HG03196 (cell line): ENCODE measurements around the gene LRRC71.
"Not testable (repeated sequence)": the region's sequence is repeated elsewhere in the genome, so short reads cannot be mapped to it uniquely, and the experiment has no call there.

Experiments
- ATAC-seq: cut with Tn5 transposase; IDR thresholded peaks from one replicate; pipeline ENCODE4 v1.9.1; 2021; ENCODE audit not compliant: unreplicated experiment

The LRRC71 gene

DNA sequence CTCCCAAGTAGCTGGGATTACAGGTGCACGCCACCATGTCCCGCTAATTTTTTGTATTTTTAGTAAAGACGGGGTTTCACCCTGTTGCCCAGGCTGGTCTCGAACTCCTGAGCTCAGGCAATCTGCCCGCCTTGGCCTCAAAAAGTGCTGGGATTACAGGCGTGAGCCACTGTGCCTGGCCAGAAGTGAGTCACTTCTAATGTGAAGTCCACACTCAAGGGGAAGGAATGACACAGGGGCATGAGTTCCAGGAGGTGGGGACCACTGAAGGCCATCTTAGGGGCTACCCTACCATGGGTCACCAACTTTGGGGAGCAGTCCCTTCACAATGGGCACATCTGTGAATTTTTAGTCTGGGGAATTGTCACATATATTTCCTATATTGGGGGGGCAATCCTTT is 6.3 kb downstream of the LRRC71 start:
- ATAC-seq, result not testable (repeated sequence)

DNA sequence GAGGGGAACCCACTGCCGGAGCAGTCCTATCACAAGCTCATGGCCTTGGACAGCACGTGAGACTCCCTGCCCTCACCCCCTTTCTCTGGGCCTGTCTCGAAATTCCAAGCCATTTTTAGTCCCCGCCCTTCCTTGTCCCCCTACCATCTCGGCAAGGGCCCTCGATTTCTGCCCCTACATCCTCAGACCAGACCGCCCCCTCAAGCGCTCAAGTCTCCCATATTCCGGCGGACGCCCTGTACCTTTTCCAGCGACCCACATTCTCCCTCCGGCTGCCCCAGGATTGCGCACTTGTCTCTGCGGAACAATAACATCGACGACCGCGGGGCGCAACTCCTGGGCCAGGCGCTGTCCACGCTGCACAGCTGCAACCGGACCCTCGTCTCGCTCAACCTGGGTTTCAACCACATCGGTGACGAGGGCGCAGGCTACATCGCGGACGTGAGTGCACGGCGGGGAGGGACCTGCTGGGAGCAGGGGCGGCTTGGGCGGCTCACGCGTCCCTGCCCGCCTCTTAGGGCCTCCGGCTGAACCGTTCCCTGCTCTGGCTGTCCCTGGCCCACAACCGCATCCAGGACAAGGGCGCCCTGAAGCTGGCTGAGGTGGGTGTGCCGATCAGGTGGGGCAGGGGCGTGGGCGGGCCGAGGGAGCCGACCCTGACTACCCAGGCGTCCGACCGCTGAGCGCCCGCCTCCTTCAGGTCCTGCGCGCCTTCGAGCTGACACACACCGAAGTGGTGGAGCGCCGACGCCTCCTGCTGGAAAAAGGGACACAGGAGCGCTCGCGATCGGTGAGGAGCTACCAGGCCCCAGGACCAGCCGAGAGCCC is 7.0 kb downstream of the LRRC71 start:
- no peak for ATAC-seq

DNA sequence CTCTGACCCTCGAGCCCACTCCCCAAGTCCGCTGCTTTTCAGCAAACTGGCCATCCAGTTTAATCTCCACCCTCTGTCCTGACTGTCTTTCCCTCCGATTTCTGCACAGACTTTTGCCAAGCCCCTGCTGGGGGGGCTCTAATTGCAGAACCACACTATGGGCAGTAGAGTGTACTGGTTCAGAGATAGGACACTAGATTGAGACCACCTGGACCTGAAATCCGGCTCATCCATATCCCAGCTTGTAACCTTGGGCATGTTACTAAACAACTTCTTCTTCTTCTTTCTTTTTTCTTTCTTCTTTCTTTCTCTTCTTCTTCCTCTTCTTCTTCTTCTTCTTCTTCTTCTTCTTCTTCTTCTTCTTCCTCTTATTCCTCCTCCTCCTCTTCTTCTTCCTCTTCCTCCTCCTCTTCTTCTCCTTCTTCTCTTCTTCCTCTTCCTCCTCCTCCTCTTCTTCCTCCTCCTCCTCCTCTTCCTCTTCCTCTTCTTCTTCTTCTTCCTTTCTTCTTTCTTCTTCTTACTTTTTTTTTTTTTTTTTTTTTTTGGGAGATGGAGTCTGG is 7.7 kb downstream of the LRRC71 start:
- ATAC-seq, result no peak

DNA sequence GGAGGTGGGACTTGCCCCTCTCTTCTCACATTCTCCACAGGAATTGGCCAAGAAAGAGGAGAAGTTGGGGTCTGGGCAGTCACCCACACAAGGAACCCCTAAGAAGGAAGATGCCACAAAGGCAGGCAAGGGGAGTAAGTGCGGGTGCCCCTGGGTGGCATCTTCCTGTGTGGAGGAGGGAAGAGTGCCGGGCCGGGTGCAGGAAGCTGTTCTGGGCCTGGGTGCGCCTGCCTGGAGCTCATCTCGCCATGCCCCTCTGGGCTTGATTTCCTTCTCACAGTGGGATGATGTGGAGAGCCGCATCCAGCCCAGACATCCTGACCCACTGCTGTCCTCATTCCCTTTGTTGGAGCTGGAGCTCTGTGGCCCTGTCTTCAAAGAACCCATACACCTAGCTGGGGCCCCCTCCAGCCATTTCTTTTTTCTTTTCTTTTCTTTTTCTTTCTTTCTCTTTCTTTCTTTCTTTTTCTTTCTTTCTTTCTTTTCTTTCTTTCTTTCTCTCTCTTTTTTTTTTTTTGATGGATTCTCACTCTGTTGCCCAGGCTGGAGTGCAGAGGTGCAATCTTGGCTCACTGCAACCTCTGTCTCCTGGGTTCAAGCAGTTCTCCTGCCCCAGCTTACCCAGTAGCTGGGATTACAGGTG is 9.3 kb downstream of the LRRC71 start:
- ATAC-seq, result no peak

DNA sequence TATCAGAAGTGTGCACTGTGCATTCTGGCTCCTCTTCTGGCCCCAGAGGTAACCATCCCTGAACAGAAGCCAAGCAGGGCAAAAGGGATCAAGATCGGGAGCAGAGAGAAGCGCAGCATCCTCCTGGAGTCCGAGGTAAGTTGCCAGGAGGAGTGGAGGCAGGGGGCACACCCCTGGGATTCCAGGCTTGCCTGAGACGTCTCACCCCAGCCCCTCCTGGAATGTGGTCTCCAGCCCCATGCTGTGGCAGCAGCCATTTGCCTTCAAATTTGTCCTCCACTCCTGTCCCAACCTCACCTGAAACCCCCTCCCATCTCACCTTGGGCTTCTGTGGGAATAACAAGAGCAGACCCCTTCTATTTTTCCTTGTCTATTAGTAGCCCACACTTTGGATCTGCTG is 10.1 kb downstream of the LRRC71 start:
- no peak for ATAC-seq

DNA sequence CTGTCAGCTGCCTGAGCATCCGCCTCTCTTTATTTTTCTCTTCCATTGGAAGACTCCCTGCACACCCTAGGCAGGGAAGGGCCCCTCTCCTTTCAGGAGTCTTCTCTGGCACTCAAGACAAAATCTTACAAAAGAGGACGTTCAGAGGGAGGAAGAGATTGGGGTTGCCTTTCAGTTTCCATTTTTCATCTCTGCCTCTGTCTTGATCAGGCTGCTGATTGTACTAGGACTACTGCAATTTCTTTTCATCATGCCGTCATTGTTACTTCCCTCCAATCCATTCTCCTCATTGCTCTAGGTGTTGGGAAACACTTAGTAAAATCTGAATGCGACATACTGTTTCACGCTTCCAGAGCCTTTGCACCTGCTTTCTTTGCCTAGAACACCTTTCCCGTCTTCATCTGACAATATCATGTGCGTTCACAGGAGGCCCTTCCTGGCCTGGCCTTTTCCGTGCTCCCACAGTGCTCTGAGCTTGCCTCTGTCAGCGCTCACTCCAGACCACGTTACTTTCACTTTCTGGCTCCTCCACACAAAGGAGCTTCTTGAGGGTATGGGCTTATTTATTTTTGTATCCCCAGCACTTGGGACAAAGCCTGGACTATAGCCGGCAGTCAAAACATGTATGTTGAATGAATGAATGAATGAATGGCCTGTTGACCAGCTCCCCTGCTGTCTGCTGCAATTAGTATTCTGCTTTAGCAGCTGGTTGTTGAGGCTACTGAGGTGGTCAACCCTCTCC is 10.9 kb downstream of the LRRC71 start:
- no peak for ATAC-seq

DNA sequence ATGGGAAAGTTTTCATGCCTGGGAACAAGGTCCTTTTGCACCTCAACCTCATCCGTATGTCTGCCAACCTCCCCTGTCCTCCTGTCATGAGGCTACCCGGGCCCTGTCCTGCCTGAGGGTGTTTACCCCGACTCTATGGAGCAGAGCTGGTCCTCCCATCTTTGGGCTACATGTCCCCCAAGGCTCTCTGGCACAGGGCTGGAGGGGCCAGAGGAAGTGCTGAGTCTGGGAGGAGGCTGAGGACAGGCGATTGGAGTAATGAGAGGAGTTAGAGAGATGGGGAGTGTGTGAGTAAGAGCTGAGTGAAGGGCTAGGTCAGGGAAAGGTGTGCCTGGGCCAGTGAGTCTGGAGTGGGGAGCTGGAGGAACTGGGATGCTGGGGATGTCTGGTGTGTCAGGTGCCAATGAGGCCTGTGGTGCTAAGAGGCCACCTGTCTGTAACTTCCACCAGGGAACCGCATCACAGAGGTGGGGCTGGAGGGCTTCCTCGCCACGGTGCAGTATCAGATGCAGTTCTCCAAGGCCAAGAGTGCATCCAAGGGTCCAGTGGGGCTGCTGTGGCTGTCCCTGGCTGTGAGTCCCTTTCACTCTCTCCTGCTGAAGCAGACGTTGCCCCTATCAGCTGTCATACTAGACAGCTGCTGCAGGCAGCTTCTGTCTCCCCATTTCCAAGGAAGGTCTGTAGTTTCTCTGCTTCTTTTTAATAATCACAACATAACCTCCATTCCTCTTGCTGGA is 11.7 kb downstream of the LRRC71 start:
- ATAC-seq, result no peak

DNA sequence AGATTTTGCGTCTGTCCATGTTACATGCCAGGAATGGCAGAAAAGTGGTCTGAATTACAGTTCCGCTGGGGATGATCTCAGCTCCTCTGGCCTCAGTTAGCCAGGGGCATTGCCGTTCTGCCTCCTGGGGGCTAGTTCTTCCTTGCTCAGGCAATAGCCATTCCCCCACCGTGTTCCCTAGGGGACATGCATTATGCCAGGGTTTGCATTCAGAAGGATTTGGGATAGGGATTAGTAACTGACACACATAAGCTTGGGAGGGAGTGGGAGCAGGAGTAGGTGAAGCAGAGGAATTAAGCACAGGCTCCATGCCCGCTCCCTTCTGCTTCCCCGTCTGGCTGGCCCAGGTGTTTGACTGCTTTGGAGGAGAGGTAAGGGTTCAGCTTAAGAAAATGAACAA is 12.7 kb downstream of the LRRC71 start:
- ATAC-seq, result no peak

DNA sequence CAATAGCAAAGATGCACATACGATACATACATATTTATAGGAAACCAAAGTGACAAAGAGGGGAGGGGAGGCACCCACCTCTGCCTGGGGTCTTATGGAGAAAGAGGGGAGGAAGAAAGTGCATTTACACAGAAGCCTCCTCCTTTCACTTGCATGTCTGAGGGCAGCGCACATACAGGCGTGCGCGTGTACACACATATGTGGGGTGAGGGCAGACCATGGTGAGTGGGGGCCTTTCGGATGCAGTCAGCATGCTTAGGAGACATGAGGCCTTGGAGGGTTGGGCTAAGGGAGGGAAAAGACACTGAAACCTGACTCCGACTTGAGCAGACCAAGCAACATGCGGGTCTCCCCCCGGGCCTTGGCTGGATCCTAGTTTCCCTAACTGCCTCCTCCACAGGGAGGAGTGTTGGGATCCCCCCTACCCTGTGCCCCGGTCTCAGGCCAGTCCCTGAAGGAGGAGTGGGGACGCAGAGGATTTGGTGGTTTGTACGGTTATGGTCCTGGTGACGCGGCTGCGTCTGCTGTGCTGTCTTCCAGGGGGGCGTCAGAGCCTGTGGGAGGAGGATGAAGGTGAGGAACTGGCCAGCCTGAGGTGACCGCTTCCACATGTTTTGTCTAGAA is 15.2 kb downstream of the LRRC71 start:
- no peak for ATAC-seq

DNA sequence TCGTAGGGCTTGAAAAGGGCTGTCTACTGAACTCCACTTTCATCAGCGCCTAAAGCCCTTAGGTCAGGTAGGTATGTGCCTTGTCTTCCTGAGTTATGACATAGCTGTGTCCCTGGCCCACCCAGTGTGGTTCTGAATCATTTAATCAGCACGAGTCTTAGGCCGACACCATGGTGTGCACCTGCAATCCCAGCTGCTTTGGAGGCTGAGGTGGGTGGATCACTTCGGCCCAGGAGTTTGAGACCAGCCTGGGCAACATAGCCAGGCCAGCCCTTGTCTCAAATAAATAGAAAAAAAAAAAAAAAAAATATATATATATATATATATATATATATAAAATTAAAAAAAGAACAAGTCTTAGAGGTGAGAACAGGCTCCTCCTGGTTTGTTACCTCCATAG is 15.8 kb downstream of the LRRC71 start:
- no peak for ATAC-seq

DNA sequence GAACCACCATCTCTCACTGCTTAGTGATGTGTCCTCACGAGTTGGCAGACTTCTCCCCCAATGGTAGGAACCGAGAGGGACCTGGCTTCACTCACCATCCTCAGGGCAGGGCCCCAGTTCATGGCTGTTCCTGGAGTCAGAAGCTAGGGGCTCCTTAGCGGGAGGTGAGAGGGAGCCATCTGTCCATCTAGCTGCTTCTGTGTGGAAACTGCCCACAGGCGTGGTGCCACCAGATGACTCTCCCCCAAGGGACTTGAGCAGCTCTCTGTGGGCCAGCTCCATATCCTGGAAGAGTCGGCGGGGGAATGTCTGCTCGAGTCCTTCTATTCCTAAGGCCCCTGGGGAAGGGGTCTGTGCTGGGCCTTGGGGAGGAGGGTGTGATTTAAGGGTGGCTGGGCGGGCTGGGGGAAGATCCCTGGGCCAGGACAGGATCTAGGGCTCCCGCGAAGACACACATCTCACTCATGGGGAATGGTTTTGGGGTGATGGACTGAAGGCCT is 16.3 kb downstream of the LRRC71 start:
- no peak for ATAC-seq

DNA sequence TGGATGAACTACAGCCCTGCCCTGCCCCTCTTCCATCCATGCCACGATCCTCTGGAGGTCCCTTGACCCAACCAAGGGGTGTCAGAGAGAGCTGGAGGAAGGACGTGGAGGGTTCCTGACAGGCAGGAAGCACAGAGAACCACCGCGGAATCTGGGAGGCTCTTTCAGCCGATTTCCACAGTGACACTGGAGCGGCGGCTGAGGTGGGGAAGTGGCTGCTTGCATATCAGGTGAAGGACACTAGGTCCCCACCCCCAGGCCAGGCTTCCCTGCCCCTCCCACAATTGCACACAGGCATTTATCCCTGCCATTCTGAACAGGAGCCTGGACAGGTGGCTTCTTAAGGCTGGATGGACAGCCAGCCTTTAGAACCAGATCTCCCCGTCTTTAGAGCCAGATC is 17.5 kb downstream of the LRRC71 start:
- ATAC-seq, result no peak

DNA sequence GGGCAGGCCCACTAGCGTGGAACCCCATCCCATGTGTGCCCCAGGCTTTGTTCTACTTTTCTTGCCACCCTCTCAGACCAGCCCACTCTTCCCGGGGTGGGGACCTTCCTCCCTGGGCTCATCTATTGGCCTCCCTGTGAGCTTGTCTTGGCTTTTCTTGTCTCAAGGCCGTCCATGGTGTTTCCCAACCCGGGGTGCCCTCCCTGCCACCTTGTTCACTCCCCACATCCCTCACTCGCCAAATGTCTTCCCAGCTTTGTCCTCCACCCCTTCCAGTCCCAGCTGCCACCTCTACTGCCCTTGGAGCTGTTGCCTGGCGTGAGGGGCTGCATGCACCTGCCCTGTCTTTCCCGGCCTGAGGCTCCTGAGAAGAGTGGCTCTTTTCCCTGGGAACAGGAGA is 18.4 kb downstream of the LRRC71 start:
- no peak for ATAC-seq

DNA sequence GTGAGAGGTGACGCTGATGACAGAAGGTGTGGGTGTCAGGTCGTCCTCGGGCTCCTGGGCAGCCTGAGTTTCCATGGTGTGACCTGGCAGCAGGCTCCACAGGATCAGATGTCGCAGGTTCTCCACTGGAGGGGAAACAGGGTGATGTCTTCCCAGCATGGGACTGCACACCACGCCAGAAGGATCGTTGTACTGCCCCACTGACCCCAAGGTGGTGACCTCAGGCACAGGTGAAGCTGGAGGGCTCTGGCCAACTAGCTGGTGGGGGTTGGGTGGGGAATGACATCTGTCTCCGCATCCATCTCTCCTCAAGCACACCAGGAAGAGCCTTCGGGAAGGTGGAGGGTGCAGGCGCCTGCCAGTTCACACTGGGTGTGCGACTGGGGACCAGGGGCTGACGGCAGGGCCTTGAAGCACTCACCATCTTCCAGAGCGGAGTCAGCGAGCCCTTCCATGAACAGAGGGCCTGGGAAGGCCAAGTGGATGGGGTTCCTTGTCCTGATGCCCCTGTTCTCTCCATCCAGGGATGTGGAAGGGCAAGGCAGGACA is 19.4 kb downstream of the LRRC71 start:
- ATAC-seq, result no peak

DNA sequence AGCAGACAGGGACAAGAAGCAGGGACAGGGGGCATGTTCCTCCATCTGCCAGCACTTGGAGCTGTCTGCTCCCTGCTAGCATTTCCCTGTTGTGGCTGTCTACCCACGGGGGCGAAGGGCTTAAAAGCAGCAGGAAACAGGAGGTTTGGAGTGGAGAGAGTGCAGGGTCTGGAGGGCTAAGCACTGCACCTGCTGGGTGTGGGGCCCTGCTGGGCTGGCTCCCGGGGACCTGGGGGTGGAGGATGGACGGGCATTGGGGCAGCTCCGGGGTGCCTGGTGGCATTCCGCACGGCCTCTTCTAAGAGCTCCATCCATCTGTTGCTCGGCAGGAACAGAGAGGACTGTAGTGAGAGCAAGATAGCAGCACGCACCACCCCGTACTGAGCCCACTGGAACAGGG is 21.2 kb downstream of the LRRC71 start:
- ATAC-seq, result no peak

DNA sequence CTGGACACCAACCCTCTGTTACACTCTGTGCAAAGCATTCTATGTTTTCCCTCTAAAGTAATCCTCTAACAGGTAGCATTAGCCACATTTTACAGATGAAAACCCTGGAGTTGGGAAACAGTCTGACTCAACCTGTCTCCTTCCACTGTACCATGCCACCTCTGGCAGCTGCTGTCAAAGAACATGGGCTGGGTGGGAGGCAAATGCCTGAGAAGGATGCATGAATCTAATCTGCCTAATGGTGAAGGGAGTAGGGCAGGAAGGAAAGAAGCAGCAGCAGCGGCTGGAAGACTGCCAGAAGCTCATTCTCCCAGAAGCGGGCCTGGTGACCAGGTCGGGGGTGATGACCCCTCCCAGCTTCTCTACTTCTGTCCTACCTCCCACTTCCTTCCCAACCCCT is 21.7 kb downstream of the LRRC71 start:
- ATAC-seq, result no peak

DNA sequence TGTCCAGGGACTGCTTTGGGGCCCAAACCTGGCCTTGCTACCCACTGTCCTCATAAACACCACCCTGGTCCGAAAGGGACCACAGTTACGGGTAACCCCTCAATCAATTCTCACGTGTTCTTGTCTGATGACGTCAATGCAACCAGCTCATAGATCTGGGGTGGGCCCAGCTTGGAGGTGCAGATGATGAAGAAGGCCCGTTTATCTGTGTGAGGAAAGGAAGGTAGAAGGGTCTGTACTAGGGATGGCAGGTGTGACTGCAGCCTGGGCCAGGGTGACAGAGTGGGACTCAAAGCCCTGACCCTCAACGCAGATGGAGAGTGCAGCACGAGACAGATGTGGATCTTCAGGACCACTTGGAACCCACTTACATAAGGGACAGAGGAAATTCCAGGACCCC is 22.1 kb downstream of the LRRC71 start:
- no peak for ATAC-seq

DNA sequence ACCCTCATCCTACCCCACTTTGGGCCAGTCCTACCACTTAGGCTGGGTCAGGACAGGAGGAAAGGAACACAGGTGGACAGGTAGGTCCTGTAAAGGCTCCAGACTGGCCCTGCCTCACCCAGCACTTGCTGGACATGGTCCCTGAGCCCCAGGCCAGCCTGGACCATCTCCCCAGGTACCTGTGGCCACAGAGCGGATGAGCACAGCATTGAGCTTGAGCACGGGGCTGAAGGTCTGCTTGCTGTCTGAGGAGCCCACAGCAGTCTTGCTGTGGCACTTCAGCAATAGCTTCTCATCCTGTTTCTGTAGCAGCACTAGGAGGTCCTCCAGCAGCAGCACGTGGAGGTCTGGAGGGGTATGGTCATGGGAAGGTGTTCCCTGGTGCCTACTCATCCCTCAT is 23.3 kb downstream of the LRRC71 start:
- no peak for ATAC-seq

DNA sequence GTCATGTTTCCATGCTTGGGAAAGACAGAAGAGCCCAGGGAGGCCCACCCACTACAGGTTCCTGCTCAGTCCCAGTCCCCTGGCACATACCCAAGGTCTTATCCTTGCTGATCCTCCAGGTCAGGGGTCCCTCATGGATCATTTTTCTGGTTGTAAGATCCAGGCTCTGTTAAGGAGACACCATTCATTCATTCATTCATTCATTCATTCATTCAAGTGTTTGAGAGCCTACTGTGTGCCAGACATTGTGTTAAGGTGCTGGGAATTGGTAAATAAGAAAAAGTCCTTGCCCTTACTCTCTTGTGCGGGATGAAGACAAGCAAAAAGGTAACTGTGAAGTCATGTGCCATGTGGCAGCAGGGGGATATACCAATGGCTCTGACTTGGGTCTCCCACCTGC is 23.8 kb downstream of the LRRC71 start:
- no peak for ATAC-seq

DNA sequence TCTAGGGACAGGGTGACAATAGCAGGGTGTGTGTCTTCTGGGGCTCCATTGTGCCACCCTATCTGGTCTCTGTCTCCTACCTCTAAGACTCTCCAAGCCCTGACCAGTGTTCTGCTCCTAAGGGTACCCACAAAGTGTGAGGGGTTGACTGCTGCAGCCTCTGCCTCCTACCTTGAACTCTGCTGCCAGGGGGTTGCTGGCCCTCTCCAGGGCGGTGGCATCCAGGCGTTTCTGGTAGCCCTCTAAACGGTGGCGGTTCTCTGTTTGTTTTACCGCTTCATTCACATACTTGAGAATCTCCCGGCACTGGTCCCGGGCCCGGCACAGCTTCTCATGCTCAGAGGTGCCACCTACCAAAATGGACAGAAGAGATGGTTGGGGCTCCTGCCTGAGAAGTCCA is 24.4 kb downstream of the LRRC71 start:
- ATAC-seq, result no peak
